Measurements from ENCODE around the gene VPS51.

The VPS51 gene

GRCh38 chr11:65119670-65119995, 23.6 kb downstream of the VPS51 start:
- DNase-seq (ENCODE audit: low spot score) = no peak

GRCh38 chr11:65120831-65121230, 24.8 kb downstream of the VPS51 start:
- DNase-seq (ENCODE audit: low spot score) = no peak

- peak; percentile 80 for DNase-seq (ENCODE audit: low spot score)
Observed at GRCh38 chr11:65121447-65121864, 25.4 kb downstream of the VPS51 start.

GRCh38 chr11:65121865-65122696, 26.1 kb downstream of the VPS51 start, which contains the start of the genes FAU and MRPL49:
Gene FAU, minus strand, starts transcription at chr11:65122134. Its CDS starts 321 bp downstream, at chr11:65121813.
Gene MRPL49, plus strand, starts transcription at chr11:65122321. Its CDS starts 26 bp downstream, at chr11:65122347.
- DNase-seq (ENCODE audit: low spot score) = peak; percentile 99

GRCh38 chr11:65124480-65125196, 28.6 kb downstream of the VPS51 start:
- no peak for DNase-seq (ENCODE audit: low spot score)

GRCh38 chr11:65125197-65126056, 29.4 kb downstream of the VPS51 start:
- no peak for DNase-seq (ENCODE audit: low spot score)

GRCh38 chr11:65126624-65127274, 30.7 kb downstream of the VPS51 start:
- DNase-seq (ENCODE audit: low spot score) = no peak

GRCh38 chr11:65127473-65128181, 31.6 kb downstream of the VPS51 start:
- no peak for DNase-seq (ENCODE audit: low spot score)

- DNase-seq (ENCODE audit: low spot score) = no peak
Observed at GRCh38 chr11:65128182-65129145, 32.5 kb downstream of the VPS51 start.

- no peak for DNase-seq (ENCODE audit: low spot score)
Observed at GRCh38 chr11:65129649-65130441, 33.8 kb downstream of the VPS51 start.

- no peak for DNase-seq (ENCODE audit: low spot score)
Observed at GRCh38 chr11:65130631-65131416, 34.8 kb downstream of the VPS51 start.

- DNase-seq (ENCODE audit: low spot score) = no peak
Observed at GRCh38 chr11:65131417-65131776, 35.4 kb downstream of the VPS51 start.

GRCh38 chr11:65131895-65132237, 35.9 kb downstream of the VPS51 start:
- DNase-seq (ENCODE audit: low spot score) = no peak

- no peak for DNase-seq (ENCODE audit: low spot score)
Observed at GRCh38 chr11:65132238-65132987, 36.4 kb downstream of the VPS51 start.

GRCh38 chr11:65132988-65133700, 37.1 kb downstream of the VPS51 start:
- peak; percentile 77 for DNase-seq (ENCODE audit: low spot score)

- peak; percentile 32 for DNase-seq (ENCODE audit: low spot score)
Observed at GRCh38 chr11:65133724-65134123, 37.7 kb downstream of the VPS51 start.

All from hematopoietic multipotent progenitor cell treated with erythropoietin and hydrocortisone succinate and interleukin-3 and kit ligand, for 17 days (in vitro differentiated cells).